B cell (primary cell): Measurements from ENCODE around the gene SPEF1.

Source experiments
- EZH2 ChIP-seq: IDR thresholded peaks from 2 replicates; pipeline ENCODE4 v1.6.1; 2012; ENCODE audit warnings: borderline replicate concordance, low read depth, mild to moderate bottlenecking, moderate library complexity, low read length; ENCODE audit not compliant: insufficient read depth, poor library complexity, severe bottlenecking
- TF ChIP-seq, protein P1 (sequence below): fragments of 200-600 bp; IDR thresholded peaks from one replicate; pipeline ENCODE4 v1.8.0; 2022; ENCODE audit warnings: antibody characterized with exemption, mild to moderate bottlenecking

DNA sequence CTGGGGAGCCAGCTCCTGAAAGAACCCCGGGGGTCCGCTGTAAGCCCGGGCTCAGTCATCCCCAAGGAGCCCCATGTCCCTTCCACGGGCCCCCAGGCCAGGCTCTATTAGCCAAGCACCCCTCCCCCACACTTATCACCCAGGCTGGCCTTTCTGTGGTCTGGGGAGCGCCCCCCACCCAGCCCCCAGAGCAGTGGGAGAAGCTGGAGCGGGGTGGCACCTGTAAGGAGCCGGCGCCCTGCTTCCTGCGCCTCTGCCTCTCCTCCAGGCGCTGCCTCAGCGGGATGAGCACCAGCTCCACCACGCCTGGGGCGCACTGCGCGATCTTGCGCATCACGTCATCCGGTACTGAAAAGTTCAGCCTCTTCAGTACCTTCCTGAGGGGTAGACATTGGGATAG is 2.3 kb downstream of the SPEF1 start:
- TF ChIP-seq, protein P1, sequence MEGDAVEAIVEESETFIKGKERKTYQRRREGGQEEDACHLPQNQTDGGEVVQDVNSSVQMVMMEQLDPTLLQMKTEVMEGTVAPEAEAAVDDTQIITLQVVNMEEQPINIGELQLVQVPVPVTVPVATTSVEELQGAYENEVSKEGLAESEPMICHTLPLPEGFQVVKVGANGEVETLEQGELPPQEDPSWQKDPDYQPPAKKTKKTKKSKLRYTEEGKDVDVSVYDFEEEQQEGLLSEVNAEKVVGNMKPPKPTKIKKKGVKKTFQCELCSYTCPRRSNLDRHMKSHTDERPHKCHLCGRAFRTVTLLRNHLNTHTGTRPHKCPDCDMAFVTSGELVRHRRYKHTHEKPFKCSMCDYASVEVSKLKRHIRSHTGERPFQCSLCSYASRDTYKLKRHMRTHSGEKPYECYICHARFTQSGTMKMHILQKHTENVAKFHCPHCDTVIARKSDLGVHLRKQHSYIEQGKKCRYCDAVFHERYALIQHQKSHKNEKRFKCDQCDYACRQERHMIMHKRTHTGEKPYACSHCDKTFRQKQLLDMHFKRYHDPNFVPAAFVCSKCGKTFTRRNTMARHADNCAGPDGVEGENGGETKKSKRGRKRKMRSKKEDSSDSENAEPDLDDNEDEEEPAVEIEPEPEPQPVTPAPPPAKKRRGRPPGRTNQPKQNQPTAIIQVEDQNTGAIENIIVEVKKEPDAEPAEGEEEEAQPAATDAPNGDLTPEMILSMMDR: no peak
- no peak for TF ChIP-seq EZH2
